Testis (tissue), 3 donors: ENCODE results near the gene LRFN2. TPM values are rescaled to one million over a fixed set of nuclear protein-coding genes. Genes with fewer than 3 reads are reported as not detected.

Experiments used
- DNase-seq: peaks from one replicate; pipeline ENCODE4 v3.0.0-alpha.2; 2019
- H3K27ac ChIP-seq, 2 donors: fragments of 200-600 bp; sonication (generic); one replicate each; pipeline ENCODE4 v1.5.1; 2019
- H3K27me3 ChIP-seq: fragments of 200-600 bp; sonication (generic); one replicate; pipeline ENCODE4 v1.5.1; 2019
- H3K36me3 ChIP-seq: fragments of 200-600 bp; sonication (generic); one replicate; pipeline ENCODE4 v1.5.1; 2017; ENCODE audit warnings: low read depth; ENCODE audit errors: missing control alignments
- H3K4me1 ChIP-seq: fragments of 200-600 bp; sonication (generic); one replicate; pipeline ENCODE4 v1.5.1; 2019
- H3K4me3 ChIP-seq, 2 donors: fragments of 200-600 bp; sonication (generic); one replicate each; pipeline ENCODE4 v1.5.1; 2017 to 2019
- H3K9me3 ChIP-seq: fragments of 200-600 bp; sonication (generic); one replicate; pipeline ENCODE4 v1.5.1; 2017
- CTCF ChIP-seq, 3 experiments: fragments of 450-650 bp in 2 of 3; fragments of 200-600 bp in 1 of 3; sonication (generic) in 1 of 3; IDR thresholded peaks; one replicate each; pipeline ENCODE4 v1.5.1; 2016 to 2019; ENCODE audit warnings: antibody characterized with exemption in 3 of 3, mild to moderate bottlenecking in 2 of 3, moderate library complexity in 1 of 3
- POLR2A ChIP-seq: fragments of 450-650 bp; IDR thresholded peaks from one replicate; pipeline ENCODE4 v1.6.1; 2017; ENCODE audit warnings: antibody characterized with exemption, mild to moderate bottlenecking, moderate library complexity
- WGBS, 2 donors: methylation state at CpG; one replicate each; pipeline ENCODE4 v1.1.5; 2018; 5-methylcytosine and 5-hydroxymethylcytosine counted together
- intact Hi-C: fragments of 100-400 bp; cut with DNase I; formaldehyde crosslinking; loops from one replicate; pipeline ENCODE4 v1.15.1; 2023; ENCODE audit warnings: low total_unique reads
- polyA plus RNA-seq: library from polyadenylated mRNA; stranded (reverse); fragments of 350-450 nt; fragmentation: Illumina TruSeq; extraction: RNeasy Lipid Tissue Mini Kit (QIAGEN cat#74804); gene quantifications from one replicate; pipeline ENCODE4 v1.2.3, GENCODE V29; 2014; ENCODE audit warnings: low read depth, low replicate concordance; ENCODE audit not compliant: insufficient read depth
- total RNA-seq, 2 donors: library from RNA; depleted of rRNA; stranded (reverse); fragments of >200 nt; gene quantifications; one replicate each; pipeline ENCODE4 v1.2.3, GENCODE V29; 2016

The LRFN2 gene
- total and polyA plus RNA-seq, 3 donors from 2014 or later = 1.1 to 3.3 (median 1.6) TPM

- 85 to 87% methylated on average over 3 of the region's 3 CpGs for whole genome bisulfite sequencing, 2 donors
- Histone ChIP-seq H3K27ac (no peak overlapping the region), H3K9me3 (no peaks in the 10 kb centered on the region), H3K27me3 (no peaks in the 10 kb centered on the region), H3K36me3 (no peaks in the 10 kb centered on the region), H3K4me3 (no peak overlapping the region), H3K4me1 (no peaks in the 10 kb centered on the region)
- intact Hi-C loops = no loop called here
- no peak for DNase-seq
- TF ChIP-seq POLR2A (no peak), CTCF (IDR thresholded peaks at IDR 0.05) (no peak)
Observed at GRCh38 chr6:40597301-40597700, 10.1 kb upstream of the LRFN2 start.

- no peaks in the 10 kb centered on the region for H3K36me3 ChIP-seq
- no peak overlapping the region for H3K27ac ChIP-seq
- WGBS, 2 donors = 35 to 57% methylated on average over 7 of the region's 7 CpGs
- intact Hi-C loops = no loop called here
- no peak overlapping the region for H3K4me3 ChIP-seq
- H3K9me3 ChIP-seq = no peaks in the 10 kb centered on the region
- DNase-seq = no peak
- TF ChIP-seq CTCF (IDR thresholded peaks at IDR 0.05) = no peak
- no peak for TF ChIP-seq POLR2A
- H3K4me1 ChIP-seq = peaks cover 7% of the 10 kb centered on the region
- H3K27me3 ChIP-seq = no peaks in the 10 kb centered on the region
Observed at GRCh38 chr6:40588480-40588879, 1.3 kb upstream of the LRFN2 start.

- no peak for DNase-seq
- Histone ChIP-seq H3K9me3 (no peaks in the 10 kb centered on the region), H3K4me1 (peaks cover 7% of the 10 kb centered on the region), H3K27me3 (no peaks in the 10 kb centered on the region), H3K27ac (no peak overlapping the region), H3K4me3 (peak overlapping the region; percentile 48 to 63), H3K36me3 (no peaks in the 10 kb centered on the region)
- TF ChIP-seq CTCF (IDR thresholded peaks at IDR 0.05) (no peak), POLR2A (no peak)
- 11 to 18% methylated on average over 8 to 11 of the region's 11 CpGs for WGBS, 2 donors
- intact Hi-C loops = no loop called here
Observed at GRCh38 chr6:40588070-40588384, 863 bp upstream of the LRFN2 start.

- Histone ChIP-seq H3K36me3 (no peaks in the 10 kb centered on the region), H3K27ac (no peak overlapping the region), H3K4me3 (peak overlapping the region; percentile 48 to 63), H3K9me3 (no peaks in the 10 kb centered on the region), H3K4me1 (peaks cover 7% of the 10 kb centered on the region), H3K27me3 (no peaks in the 10 kb centered on the region)
- intact Hi-C loops = no loop called here
- TF ChIP-seq POLR2A (no peak), CTCF (IDR thresholded peaks at IDR 0.05) (no peak)
- peak; percentile 27 for DNase-seq
- 3 to 4% methylated on average over 43 to 54 of the region's 55 CpGs for WGBS, 2 donors
Observed at GRCh38 chr6:40586369-40587201, 579 bp downstream of the LRFN2 start.

GRCh38 chr6:40585651-40586269 is 1.4 kb downstream of the LRFN2 start:
- intact Hi-C loops = no loop called here

More at GRCh38 chr6:40585651-40586269, 1.4 kb downstream of the LRFN2 start:
- TF ChIP-seq POLR2A (no peak), CTCF (IDR thresholded peaks at IDR 0.05) (no peak)
- H3K4me1 ChIP-seq = peaks cover 7% of the 10 kb centered on the region
- whole genome bisulfite sequencing, 2 donors = 37 to 40% methylated on average over 11 of the region's 11 CpGs
- no peaks in the 10 kb centered on the region for H3K27me3 ChIP-seq
- H3K4me3 ChIP-seq = no peak overlapping the region
- DNase-seq = no peak
- no peak overlapping the region for H3K27ac ChIP-seq
- H3K36me3 ChIP-seq = no peaks in the 10 kb centered on the region
- no peaks in the 10 kb centered on the region for H3K9me3 ChIP-seq
